Choroid plexus epithelial cell (primary cell): Measurements from ENCODE around the gene HK2.

Experiments
- DNase-seq: peaks from one replicate; pipeline ENCODE4 v3.0.0-alpha.2; 2010; ENCODE audit warnings: low read depth
- H3K4me3 ChIP-seq: 2 replicates; pipeline ENCODE4 v1.5.1; 2011; ENCODE audit warnings: low read depth, mild to moderate bottlenecking, control low read depth, low read length, moderate library complexity
- TF ChIP-seq, protein P1 (sequence below): conservative IDR thresholded peaks from 2 replicates; pipeline ENCODE4 v1.5.1; 2011; ENCODE audit warnings: low read depth, mild to moderate bottlenecking, control low read depth, inconsistent platforms, low read length, moderate library complexity

The HK2 gene

GRCh38 chr2:74835831-74836674, 2.1 kb downstream of the HK2 start:
- peak; percentile 60 for DNase-seq
- H3K4me3 ChIP-seq, result peak overlapping the region; percentile 67
- TF ChIP-seq, protein P1, sequence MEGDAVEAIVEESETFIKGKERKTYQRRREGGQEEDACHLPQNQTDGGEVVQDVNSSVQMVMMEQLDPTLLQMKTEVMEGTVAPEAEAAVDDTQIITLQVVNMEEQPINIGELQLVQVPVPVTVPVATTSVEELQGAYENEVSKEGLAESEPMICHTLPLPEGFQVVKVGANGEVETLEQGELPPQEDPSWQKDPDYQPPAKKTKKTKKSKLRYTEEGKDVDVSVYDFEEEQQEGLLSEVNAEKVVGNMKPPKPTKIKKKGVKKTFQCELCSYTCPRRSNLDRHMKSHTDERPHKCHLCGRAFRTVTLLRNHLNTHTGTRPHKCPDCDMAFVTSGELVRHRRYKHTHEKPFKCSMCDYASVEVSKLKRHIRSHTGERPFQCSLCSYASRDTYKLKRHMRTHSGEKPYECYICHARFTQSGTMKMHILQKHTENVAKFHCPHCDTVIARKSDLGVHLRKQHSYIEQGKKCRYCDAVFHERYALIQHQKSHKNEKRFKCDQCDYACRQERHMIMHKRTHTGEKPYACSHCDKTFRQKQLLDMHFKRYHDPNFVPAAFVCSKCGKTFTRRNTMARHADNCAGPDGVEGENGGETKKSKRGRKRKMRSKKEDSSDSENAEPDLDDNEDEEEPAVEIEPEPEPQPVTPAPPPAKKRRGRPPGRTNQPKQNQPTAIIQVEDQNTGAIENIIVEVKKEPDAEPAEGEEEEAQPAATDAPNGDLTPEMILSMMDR, result peak; percentile 70

- TF ChIP-seq, protein P1, result no peak
- DNase-seq, result no peak
- H3K4me3 ChIP-seq, result no peak overlapping the region
Observed at GRCh38 chr2:74836675-74837401, 2.9 kb downstream of the HK2 start.

DNA sequence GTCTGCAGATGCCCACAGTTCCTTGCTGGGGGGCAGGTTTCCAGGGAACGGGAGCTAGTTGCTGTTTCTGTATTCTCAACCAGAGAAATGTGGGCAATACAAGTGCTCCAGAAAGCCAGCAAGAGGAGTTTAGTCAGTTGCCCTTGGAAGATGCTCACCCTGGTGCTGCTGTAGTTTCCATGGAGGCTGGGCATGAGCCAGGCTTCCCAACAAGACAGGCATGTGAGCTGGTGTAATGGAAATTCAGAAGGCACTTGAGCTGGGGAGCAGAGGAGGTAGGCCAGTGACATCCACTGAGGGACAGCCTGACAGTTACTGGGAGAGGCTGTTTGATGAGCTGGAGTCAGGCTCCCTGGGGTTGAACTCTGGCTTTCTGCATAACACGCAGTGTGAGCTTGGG, 7.7 kb downstream of the HK2 start:
- no peak overlapping the region for H3K4me3 ChIP-seq
- TF ChIP-seq, protein P1, result no peak
- DNase-seq, result no peak

DNA sequence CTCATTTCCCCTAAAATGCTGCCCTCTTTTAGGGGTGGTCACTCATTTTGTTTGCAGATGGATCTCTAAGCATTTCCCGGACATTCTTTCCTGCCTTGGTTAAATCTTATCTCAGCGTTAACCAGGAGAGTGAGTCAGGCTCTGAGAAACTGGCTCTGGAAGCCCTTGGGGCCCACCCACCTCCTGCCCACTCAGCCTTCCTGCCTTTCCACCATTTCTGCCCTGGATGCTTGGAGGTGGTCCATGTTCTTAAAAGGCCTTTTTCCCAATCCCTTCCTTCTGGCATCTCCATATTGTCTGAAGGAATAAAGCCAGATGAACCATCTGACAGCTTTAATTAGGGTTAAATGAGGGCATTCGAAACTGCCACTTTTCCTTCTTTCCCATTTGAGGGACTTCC, 9.5 kb downstream of the HK2 start:
- no peak overlapping the region for H3K4me3 ChIP-seq
- TF ChIP-seq, protein P1, result no peak
- DNase-seq, result peak; percentile 65

- TF ChIP-seq, protein P1, result no peak
- no peak overlapping the region for H3K4me3 ChIP-seq
- peak; percentile 86 for DNase-seq
Observed at GRCh38 chr2:74843899-74844298, 10.0 kb downstream of the HK2 start.

- TF ChIP-seq, protein P1, result no peak
- DNase-seq, result no peak
- no peak overlapping the region for H3K4me3 ChIP-seq
Observed at GRCh38 chr2:74844752-74845151, 10.8 kb downstream of the HK2 start.
